Keratinocyte (primary cell): ENCODE measurements around the gene TSPAN10. TPM values are rescaled to one million over a fixed set of nuclear protein-coding genes. Genes with fewer than 3 reads are reported as not detected.

Source experiments
- DNase-seq: peaks from one replicate; pipeline ENCODE4 v3.0.0-alpha.2; 2011; ENCODE audit warnings: low read depth, missing footprints, low spot score
- FAIRE-seq: peaks from 2 replicates; lab custom pipeline; 2011; peaks lifted over from hg19 to GRCh38; lab: Jason Lieb, UNC
- H2AFZ ChIP-seq: 2 replicates; pipeline ENCODE4 v1.6.0; 2012; ENCODE audit warnings: low read length, control low read depth, inconsistent platforms; ENCODE audit not compliant: control insufficient read depth
- H3K27ac ChIP-seq: 2 replicates; pipeline ENCODE4 v1.5.1; 2011; ENCODE audit warnings: low read length; ENCODE audit not compliant: control insufficient read depth, insufficient read depth
- H3K27me3 ChIP-seq: 3 replicates; pipeline ENCODE4 v1.6.0; 2011; ENCODE audit warnings: low read length; ENCODE audit not compliant: control insufficient read depth, insufficient read depth; ENCODE audit errors: extremely low read depth
- H3K36me3 ChIP-seq, 2 experiments: 2 replicates in 1 of 2; 3 replicates in 1 of 2; pipeline ENCODE4 v1.5.1; 2011; ENCODE audit warnings: low read length in 2 of 2, mild to moderate bottlenecking in 1 of 2; ENCODE audit not compliant: control insufficient read depth in 2 of 2, insufficient read depth in 2 of 2; ENCODE audit errors: extremely low read depth in 1 of 2
- H3K4me1 ChIP-seq: 3 replicates; pipeline ENCODE4 v1.5.1; 2011; ENCODE audit warnings: low read length; ENCODE audit not compliant: control insufficient read depth, insufficient read depth; ENCODE audit errors: extremely low read depth
- H3K4me2 ChIP-seq: 3 replicates; pipeline ENCODE4 v1.6.0; 2011; ENCODE audit warnings: low read depth, low read length; ENCODE audit not compliant: control insufficient read depth, insufficient read depth; ENCODE audit errors: extremely low read depth
- H3K4me3 ChIP-seq, 3 experiments: fragments of 200-600 bp in 1 of 3; sonication (generic) in 1 of 3; 2 replicates in 2 of 3; 3 replicates in 1 of 3; pipeline ENCODE4 v1.5.1; 2011 to 2016; ENCODE audit warnings: low read length in 3 of 3, mild to moderate bottlenecking in 3 of 3, control low read depth in 2 of 3, inconsistent platforms in 1 of 3, low read depth in 1 of 3, mixed read lengths in 1 of 3, mixed run types in 1 of 3, moderate library complexity in 1 of 3; ENCODE audit not compliant: control insufficient read depth in 2 of 3, insufficient read depth in 2 of 3; ENCODE audit errors: extremely low read depth in 1 of 3
- H3K79me2 ChIP-seq: 2 replicates; pipeline ENCODE4 v1.6.0; 2012; ENCODE audit warnings: low read length; ENCODE audit not compliant: control insufficient read depth, insufficient read depth
- H3K9ac ChIP-seq: 3 replicates; pipeline ENCODE4 v1.6.0; 2011; ENCODE audit warnings: low read length; ENCODE audit not compliant: control insufficient read depth, insufficient read depth; ENCODE audit errors: extremely low read depth
- H3K9me1 ChIP-seq: 3 replicates; pipeline ENCODE4 v1.6.0; 2011; ENCODE audit warnings: low read length; ENCODE audit not compliant: control insufficient read depth, insufficient read depth; ENCODE audit errors: extremely low read depth
- H3K9me3 ChIP-seq: 2 replicates; pipeline ENCODE4 v1.5.1; 2012; ENCODE audit warnings: low read depth, low read length; ENCODE audit not compliant: control insufficient read depth
- H4K20me1 ChIP-seq: 3 replicates; pipeline ENCODE4 v1.6.0; 2011; ENCODE audit warnings: low read length; ENCODE audit not compliant: control insufficient read depth, insufficient read depth; ENCODE audit errors: extremely low read depth
- EZH2 ChIP-seq: IDR thresholded peaks from one replicate; pipeline ENCODE4 v1.6.1; 2012; ENCODE audit warnings: inconsistent platforms, mild to moderate bottlenecking, low read length, moderate library complexity
- dilution Hi-C: fragments of 300-500 bp; cut with MboI; formaldehyde crosslinking; loops from one replicate; pipeline ENCODE4 v1.7.0; 2020; ENCODE audit warnings: low sequenced_read_pairs; ENCODE audit not compliant: extremely low pct_ligation_motif_present
- polyA plus RNA-seq, 5 experiments: library from polyadenylated mRNA; depleted of rRNA in 3 of 5; stranded (reverse) in 3 of 5; stranded (forward) in 1 of 5; unstranded in 1 of 5; fragments of >200 nt; gene quantifications; 1 replicate in 1 of 5; 2 replicates in 3 of 5; 3 replicates in 1 of 5; pipeline versions ENCODE4 v1.2.1 to v1.2.3, GENCODE V29; 2011 to 2012; ENCODE audit warnings: missing spikeins in 2 of 5, low read depth in 1 of 5, low replicate concordance in 1 of 5
- TF ChIP-seq, protein P1 (sequence below), 3 experiments: IDR thresholded peaks in 1 of 3; conservative IDR thresholded peaks in 1 of 3; optimal IDR thresholded peaks in 1 of 3; 2 replicates in 2 of 3; 3 replicates in 1 of 3; pipeline versions ENCODE3 to v1.5.1; 2011; ENCODE audit warnings: low read length in 3 of 3, mild to moderate bottlenecking in 3 of 3, moderate library complexity in 2 of 3, control low read depth in 1 of 3, inconsistent platforms in 1 of 3; ENCODE audit not compliant: insufficient read depth in 2 of 3; ENCODE audit errors: extremely low read depth in 1 of 3

Gene TSPAN10
- polyA plus RNA-seq, 1 donor (not counting 4 experiments of a cell fraction or from before 2014, with no cell fraction given), result 0.89 TPM

DNA sequence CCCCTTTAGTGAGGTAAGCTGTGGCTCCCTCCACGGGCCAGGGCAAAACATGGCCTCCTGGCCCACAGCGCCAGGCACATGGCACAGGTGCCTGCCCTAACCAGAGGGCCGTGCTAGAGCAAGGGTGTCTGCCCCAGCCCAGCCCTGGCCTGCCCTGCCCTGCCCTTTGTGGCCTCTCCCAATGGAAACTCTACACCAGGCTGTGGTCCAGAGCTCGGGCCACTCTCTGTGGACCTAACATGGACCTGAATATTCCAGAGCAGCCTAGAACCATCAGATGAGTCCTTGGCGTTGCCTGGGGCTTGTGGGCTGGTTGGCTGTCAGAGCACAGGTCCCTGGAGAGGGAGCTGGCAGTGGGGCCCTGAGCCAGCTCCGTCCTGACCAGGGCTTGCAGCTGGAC is 58.2 kb downstream of the TSPAN10 start:
- no peak overlapping the region for H3K9ac ChIP-seq
- dilution Hi-C loops, result no loop called here
- H3K9me1 ChIP-seq, result no peaks in the 10 kb centered on the region
- H3K9me3 ChIP-seq, result no peaks in the 10 kb centered on the region
- peaks cover 52 to 68% of the 10 kb centered on the region in 2 experiments for H3K36me3 ChIP-seq
- no peak overlapping the region for H3K4me3 ChIP-seq
- H4K20me1 ChIP-seq, result peaks cover 6% of the 10 kb centered on the region
- H2AFZ ChIP-seq, result no peak overlapping the region
- TF ChIP-seq, protein P1, sequence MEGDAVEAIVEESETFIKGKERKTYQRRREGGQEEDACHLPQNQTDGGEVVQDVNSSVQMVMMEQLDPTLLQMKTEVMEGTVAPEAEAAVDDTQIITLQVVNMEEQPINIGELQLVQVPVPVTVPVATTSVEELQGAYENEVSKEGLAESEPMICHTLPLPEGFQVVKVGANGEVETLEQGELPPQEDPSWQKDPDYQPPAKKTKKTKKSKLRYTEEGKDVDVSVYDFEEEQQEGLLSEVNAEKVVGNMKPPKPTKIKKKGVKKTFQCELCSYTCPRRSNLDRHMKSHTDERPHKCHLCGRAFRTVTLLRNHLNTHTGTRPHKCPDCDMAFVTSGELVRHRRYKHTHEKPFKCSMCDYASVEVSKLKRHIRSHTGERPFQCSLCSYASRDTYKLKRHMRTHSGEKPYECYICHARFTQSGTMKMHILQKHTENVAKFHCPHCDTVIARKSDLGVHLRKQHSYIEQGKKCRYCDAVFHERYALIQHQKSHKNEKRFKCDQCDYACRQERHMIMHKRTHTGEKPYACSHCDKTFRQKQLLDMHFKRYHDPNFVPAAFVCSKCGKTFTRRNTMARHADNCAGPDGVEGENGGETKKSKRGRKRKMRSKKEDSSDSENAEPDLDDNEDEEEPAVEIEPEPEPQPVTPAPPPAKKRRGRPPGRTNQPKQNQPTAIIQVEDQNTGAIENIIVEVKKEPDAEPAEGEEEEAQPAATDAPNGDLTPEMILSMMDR (optimal IDR thresholded peaks at IDR 0.05 in 1 of 3, IDR thresholded peaks at IDR 0.05 in 1 of 3, conservative IDR thresholded peaks at IDR 0.05 in 1 of 3; ENCODE audit: extremely low read depth in 1 of 3, insufficient read depth in 2 of 3, low read length in 3 of 3), result no peak
- no peak for TF ChIP-seq EZH2
- no peak for DNase-seq
- H3K27ac ChIP-seq, result no peak overlapping the region
- H3K27me3 ChIP-seq, result no peaks in the 10 kb centered on the region
- no peaks in the 10 kb centered on the region for H3K4me1 ChIP-seq
- no peak overlapping the region for H3K4me2 ChIP-seq
- H3K79me2 ChIP-seq, result peaks cover 58% of the 10 kb centered on the region
- FAIRE-seq, result no peak

DNA sequence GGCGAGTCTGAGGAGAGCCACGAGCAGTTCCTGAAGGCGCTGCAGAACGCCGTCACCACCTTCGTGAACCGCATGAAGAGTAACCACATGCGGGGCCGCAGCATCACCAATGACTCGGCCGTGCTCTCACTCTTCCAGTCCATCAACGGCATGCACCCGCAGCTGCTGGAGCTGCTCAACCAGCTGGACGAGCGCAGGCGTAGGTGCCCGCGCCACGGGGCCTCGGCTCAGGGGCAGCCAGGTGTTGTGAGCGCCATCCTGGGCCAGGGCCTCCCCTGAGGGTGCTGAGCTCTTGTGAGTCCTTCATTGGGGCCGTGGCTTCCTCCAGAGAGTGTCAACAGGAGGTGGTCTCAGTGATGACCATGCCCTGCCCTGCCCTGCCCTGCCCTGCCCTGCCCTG is 58.8 kb downstream of the TSPAN10 start:
- Histone ChIP-seq H3K27me3 (no peaks in the 10 kb centered on the region), H3K4me2 (no peak overlapping the region), H3K27ac (no peak overlapping the region), H3K4me3 (no peak overlapping the region), H3K79me2 (peaks cover 57% of the 10 kb centered on the region), H3K9me1 (no peaks in the 10 kb centered on the region), H4K20me1 (peaks cover 6% of the 10 kb centered on the region), H2AFZ (no peak overlapping the region), H3K4me1 (no peaks in the 10 kb centered on the region), H3K9ac (no peak overlapping the region), H3K36me3 (peaks cover 54 to 66% of the 10 kb centered on the region in 2 experiments), H3K9me3 (no peaks in the 10 kb centered on the region)
- dilution Hi-C loops, result no loop called here
- no peak for TF ChIP-seq EZH2
- no peak for FAIRE-seq
- no peak for DNase-seq
